ENCODE data around the gene BCAS3.
A peak's percentile ranks its signal among the peaks of the same experiment; 100 is the strongest.
"Not testable (repeated sequence)": the region's sequence is repeated elsewhere in the genome, so short reads cannot be mapped to it uniquely, and the experiment has no call there.

The BCAS3 gene

DNA sequence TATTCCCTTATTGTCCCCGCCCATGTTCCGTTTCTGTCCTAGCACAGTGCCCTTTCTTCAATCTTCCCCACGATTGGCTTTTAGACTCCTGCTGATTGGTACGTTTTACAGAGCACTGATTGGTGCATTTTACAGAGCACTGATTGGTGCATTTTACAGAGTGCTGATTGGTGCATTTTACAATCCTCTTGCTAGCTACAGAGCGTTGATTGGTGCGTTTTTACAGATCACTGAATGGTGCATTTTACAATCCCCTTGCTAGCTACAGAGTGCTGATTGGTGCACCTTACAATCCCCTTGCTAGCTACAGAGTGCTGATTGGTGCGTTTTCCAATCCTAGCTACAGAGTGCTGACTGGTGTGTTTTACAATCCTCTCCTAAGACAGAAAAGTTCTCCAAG is 3.0 kb upstream of the BCAS3 start:
- not testable (repeated sequence) for DNase-seq (ENCODE audit: low read depth, low spot score)

DNA sequence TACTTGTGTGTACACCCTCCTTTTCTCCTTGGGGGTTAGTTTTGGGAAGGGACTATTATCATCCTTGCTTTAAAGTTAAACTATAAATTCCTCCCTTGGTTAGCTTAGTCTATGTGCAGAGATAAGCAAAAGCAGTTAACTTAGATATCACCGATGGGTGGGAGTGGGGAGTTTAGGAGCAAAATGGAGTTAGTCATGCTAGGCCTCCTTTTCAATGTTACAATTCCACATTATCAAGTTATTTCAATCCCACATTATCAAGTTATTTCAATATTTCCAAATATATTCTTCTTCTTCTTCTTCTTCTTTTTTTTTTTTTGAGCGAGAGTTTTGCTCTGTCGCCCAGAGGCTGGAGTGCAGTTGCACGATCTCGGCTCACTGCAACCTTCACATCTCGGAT is 1.7 kb upstream of the BCAS3 start:
- no peak for DNase-seq (ENCODE audit: low read depth, low spot score)

- DNase-seq (ENCODE audit: low read depth, low spot score): no peak
These were observed 818 bp upstream of the BCAS3 start for GRCh38 chr17:60676758-60677307.

DNA sequence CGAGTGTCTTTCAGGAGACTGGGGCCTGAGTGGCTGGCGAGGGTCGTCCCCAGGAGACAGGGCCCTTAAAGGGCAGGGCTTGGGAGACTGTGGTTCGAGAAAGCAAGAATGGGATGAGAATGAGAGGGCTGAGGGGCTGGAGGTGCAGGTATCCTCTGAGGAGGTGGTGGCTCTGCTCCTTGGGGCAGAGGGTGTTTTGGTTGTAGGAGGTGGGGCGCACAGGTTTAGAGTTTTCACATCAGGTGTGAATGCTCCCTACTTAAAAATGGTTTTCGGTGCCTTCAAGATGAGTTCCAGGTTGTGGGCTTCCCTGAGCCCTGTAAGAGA is 430 bp downstream of the BCAS3 start:
- DNase-seq (ENCODE audit: low read depth, low spot score): no peak

DNA sequence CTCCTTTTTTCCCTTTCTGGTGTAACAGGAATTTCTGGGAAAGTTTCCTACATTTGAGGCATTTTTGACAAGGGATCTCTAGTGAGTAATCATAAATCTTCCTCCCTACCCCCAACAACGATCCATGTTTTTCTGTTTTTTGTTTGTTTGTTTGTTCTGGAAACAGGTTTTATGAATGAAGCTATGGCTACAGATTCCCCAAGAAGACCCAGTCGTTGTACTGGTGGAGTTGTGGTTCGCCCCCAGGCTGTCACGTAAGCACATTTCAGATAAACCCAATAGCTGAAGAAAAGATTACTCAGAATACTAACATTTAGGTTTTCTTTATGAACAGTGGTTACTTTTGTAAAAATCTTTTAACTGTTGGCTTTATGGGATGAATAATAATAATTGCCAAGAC is 1.6 kb downstream of the BCAS3 start:
- no peak for DNase-seq (ENCODE audit: low read depth, low spot score)

DNA sequence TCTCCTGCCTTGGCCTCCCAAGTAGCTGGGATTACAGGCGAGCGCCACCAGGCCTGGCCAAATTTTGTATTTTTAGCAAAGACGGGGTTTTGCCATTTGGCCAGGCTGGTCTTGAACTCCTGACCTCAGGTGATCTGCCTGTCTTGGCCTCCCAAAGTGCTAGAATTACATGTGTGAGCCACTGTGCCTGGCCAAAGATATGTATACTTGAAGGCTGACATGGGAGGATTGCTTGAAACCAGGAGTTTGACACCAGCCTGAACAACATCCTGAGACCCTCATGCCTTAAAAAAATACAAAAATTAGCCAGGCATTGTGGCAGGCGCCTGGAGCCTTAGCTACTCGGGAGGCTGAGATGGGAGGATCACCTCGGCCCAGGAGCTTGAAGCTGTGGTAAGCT is 3.1 kb downstream of the BCAS3 start:
- no peak for DNase-seq (ENCODE audit: low read depth, low spot score)

- DNase-seq (ENCODE audit: low read depth, low spot score): no peak
These were observed 7.8 kb downstream of the BCAS3 start for GRCh38 chr17:60685437-60685836.

DNA sequence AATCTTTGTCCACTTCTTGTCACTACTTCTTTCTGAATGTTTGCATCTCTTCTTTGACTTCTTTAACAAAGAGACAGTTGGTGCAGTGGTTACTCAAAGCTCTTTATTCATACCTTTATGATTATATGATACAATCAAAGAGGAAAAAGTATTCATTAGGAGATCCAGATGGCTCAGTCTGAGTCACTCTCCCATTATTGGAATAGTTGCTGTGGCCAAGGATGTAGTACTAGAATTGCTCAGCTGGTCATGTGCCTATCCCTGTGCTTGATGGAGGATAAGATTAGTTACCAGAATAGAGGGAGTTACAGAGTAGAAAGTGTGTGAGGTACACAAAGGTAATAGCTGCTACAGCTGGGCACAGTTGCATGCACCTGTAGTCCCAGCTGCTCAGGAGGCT is 18.3 kb downstream of the BCAS3 start:
- DNase-seq (ENCODE audit: low read depth, low spot score): no peak

GRCh38 chr17:60699090-60699489 is 21.4 kb downstream of the BCAS3 start:
- DNase-seq (ENCODE audit: low read depth, low spot score): no peak

DNA sequence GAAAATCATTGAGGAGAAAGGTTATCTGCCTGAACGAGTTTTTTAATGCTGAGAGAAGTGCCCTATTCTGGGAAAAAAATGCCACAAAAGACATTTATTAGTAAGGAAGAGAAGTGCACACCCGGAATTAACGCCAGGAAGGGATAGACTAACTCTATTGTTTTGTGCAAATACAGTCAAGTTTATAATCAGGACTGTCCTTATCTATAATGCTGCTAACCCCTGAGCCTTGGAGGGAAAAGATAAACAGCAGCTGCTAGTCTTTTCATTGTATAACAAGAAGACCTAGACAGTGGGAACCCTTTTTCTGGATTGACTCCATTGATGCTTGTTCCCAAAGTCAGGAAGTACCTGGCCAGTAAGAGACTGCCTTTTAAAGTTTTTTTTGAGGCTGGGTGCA is 26.5 kb downstream of the BCAS3 start:
- DNase-seq (ENCODE audit: low read depth, low spot score): no peak

DNA sequence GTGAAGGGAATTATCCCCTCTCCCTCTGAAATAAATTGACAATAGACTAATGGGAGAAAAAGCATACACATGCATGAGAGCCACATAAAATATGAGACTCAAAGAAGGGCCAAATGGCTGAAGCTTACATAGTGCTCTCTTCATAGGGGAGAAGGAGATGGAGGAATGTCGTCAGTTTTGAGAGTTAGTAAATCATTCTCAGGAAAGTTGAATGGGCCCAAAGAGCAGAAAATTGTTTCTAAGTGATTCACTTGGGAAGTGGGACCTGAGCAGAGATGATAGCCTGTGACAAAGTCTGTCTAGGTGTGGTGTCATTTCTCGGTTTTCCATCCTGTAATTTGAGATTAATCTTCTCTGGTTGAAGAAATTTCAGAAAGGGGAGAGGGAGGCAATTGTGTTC is 35.0 kb downstream of the BCAS3 start:
- no peak for DNase-seq (ENCODE audit: low read depth, low spot score)

DNA sequence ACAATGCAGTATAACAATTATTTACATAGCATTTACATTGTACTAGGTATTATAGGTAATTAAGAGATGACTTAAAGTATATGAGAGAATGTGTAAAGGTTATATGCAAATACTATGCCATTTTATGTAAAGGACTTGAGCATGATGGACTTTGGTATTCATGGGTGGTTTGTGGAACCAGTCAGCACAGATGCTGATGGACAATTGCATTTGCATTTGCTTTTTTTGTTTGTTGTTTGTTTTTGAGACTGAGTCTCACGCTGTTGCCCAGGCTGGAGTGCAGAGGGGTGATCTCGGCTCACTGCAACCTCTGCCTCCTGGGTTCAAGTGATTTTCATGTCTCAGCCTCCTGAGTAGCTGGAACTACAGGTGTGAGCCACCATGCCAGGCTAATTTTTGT is 36.0 kb downstream of the BCAS3 start:
- no peak for DNase-seq (ENCODE audit: low read depth, low spot score)

DNA sequence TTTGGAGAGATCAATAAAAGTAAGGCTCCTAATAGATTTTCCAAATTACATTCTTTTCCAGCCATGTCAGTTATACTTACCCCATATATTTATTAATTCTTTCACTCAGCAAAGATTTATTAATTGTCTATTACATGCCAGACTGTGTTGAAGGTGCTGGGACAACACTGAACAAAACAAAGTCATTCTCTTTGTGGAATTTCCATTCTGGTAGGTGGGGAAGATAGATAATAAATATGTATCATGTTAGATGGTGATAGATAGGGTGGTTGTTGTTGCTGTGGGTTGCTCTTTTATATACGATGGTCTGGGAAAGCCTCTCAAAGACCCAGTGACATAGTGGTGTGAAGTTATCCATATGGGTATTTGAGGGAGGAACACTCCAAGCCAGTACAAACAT is 39.1 kb downstream of the BCAS3 start:
- no peak for DNase-seq (ENCODE audit: low read depth, low spot score)

- DNase-seq (ENCODE audit: low read depth, low spot score): no peak
These were observed 40.2 kb downstream of the BCAS3 start for GRCh38 chr17:60717814-60718213.

DNA sequence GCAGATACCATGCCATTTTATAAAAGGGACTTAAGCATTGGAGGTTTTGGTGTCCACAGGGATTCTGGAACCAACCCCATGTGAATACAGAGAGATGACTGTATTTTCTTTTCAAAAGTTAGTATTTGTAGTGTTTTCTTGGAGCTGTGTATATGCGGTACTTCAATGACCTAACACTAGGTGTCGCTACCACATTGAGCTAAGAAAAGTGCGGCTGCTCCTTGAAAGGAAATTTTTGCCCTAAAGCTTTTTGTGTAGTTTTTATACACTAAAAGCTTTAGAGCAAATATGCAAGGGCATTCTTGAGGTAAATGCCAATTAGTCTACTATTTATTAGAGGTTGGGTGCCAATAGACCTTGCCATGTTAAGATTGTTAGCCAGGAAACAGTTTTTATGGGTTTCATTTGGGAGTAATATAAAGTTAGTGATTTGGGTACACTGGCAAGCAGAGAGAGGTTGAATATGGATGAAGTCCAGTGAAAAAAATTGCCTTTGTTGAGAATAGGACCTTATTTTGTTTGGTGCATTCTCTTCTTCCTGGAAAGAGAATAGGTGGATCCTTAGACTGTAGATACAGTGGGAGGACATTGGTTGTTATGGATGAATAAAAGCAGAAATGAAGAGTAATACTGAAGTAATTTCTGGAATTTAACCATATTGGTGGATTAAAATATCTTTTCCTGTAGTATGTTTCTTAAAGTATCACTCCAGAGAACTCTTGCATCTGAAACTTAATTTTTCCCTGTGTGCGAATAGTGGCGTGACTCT is 43.3 kb downstream of the BCAS3 start:
- peak; percentile 54 for DNase-seq (ENCODE audit: low read depth, low spot score)

GRCh38 chr17:60724647-60725046 is 47.0 kb downstream of the BCAS3 start:
- DNase-seq (ENCODE audit: low read depth, low spot score): no peak

DNA sequence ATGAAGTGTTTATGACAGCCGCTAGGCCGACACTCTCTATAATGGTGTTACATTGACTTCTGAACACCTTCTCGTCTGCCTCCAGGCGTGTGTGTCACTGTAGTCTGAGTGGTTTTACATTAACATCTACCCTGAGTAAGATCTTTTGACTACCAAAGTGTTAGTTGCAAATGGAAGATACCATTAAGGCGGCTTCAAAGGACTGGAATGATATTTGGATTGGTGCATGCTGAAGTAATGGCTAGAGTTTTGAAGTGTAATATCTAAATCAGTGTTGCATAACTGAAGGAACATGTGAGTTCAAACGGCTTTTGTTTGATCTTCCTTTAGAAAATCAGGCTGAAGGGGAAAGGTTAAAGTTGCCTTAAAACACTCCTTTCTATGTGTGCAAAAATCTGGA is 52.2 kb downstream of the BCAS3 start:
- no peak for DNase-seq (ENCODE audit: low read depth, low spot score)

DNA sequence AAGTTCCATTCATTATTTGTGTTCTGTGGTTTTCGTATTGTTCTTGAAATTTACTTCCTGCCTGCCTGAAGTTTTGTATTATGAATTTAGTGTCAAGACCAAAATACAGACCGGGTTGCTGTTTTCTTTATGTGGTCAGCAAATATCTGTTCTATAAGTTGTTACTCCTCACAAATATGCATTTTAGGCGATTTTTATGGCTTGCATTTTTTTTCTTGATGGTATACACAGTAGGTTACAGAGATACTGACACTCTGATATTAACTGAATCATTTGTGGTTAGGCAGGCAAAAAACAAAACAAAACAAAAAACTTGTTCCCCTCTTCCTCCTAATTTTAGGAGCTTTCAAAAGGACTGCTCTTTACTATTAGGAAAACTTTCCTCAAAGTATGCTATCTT is 52.6 kb downstream of the BCAS3 start:
- no peak for DNase-seq (ENCODE audit: low read depth, low spot score)

- DNase-seq (ENCODE audit: low read depth, low spot score): no peak
These were observed 60.6 kb downstream of the BCAS3 start for GRCh38 chr17:60738287-60738686.

GRCh38 chr17:60740584-60740983 is 62.9 kb downstream of the BCAS3 start:
- DNase-seq (ENCODE audit: low read depth, low spot score): no peak

GRCh38 chr17:60741031-60741430 is 63.4 kb downstream of the BCAS3 start:
- DNase-seq (ENCODE audit: low read depth, low spot score): no peak

GRCh38 chr17:60743282-60743681 is 65.6 kb downstream of the BCAS3 start:
- no peak for DNase-seq (ENCODE audit: low read depth, low spot score)

GRCh38 chr17:60743799-60744198 is 66.1 kb downstream of the BCAS3 start:
- DNase-seq (ENCODE audit: low read depth, low spot score): no peak

Measured in smooth muscle cell of the brain vasculature (primary cell).